Measurements from ENCODE around the gene MAMSTR.

Gene MAMSTR

DNA sequence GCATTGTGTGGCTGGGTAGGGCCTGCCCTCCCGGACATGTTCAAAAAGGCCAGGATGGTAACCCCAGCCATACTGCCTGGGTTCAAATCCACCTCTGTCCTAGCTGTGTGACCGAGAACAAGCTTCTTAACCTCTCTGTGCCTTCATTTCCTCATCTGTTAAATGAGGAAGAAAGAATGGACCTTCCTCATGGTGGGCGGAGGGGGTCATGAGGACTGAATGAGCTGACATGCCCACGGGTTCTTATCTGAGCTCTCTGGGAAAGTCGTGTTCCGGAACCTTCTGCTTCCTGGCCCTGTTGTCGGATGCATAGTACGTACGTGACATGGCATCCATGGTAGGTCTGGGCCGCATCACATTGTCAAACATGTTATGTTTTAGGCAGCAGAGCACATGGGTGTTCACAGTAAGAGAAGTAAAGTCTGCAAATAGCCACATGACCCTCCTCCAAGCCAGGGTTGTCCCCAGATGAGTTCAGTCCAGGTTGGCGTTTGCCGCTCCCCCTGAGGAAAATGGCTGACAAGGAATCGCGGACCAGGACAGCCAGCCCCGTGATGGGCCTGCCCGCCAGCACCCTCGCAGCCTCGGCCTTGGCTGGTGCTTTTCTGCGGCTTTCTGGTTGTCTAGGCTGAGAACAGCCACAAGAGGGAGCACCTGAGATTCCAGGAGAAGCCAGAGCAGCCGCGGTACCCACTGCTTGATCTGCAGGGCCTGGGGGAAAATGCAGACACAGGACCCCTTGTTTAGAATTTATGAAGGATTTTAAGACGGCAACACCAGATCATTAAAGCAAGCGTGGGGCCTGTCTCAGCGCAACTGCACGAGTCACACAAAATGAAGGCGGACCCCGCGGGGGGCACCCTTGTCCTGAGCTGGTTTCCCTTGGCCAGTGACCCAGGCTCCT, 44.4 kb downstream of the MAMSTR start:
- H3K4me3 Mint-ChIP-seq, result no peak overlapping the region
- DNase-seq (ENCODE audit: low spot score in 2 of 2) (peak; percentile 77 to 80), ATAC-seq (ENCODE audit: low read depth) (peak; percentile 97)
- H3K4me1 Mint-ChIP-seq, result peaks cover 6% of the 10 kb centered on the region
- H3K27me3 Mint-ChIP-seq, result peaks cover 3% of the 10 kb centered on the region
- no peaks in the 10 kb centered on the region for H3K9me3 Mint-ChIP-seq
- H3K36me3 Mint-ChIP-seq, result no peaks in the 10 kb centered on the region
- no peak overlapping the region for H3K27ac Mint-ChIP-seq

DNA sequence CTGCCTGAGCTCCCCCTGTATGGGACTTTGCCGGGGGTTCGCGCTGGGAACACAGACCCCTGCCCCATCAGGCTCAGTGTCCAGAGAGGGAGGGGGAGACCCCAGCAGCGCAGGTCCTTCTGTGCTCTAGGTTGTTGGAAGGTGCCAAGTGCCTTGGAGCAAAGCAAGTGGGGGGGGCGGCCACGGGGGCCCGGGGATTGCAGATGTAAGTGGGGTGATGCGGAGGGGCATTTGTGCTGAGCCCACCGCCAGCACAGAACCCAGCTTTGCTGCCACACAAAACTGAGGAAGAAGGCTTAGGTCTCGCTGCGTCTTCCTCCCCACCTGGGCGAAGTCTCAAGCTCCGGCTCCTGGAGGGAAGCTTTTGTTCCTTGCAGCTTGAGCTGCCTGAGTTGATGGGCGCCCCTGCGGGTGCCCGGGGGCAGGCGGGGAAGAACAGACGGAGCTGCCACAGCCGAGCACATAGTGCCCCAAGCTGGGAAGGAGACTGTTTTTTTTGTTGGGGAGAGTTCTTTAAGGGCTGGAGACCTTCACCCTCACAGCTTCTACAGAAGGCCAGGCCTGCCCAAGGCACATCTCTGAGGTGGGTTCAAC, 45.2 kb downstream of the MAMSTR start:
- peaks cover 5% of the 10 kb centered on the region for H3K9me3 Mint-ChIP-seq
- H3K27me3 Mint-ChIP-seq, result peaks cover 2% of the 10 kb centered on the region
- peaks cover 13% of the 10 kb centered on the region for H3K4me1 Mint-ChIP-seq
- DNase-seq (ENCODE audit: low spot score in 2 of 2) (no peak), ATAC-seq (ENCODE audit: low read depth) (no peak)
- no peak overlapping the region for H3K27ac Mint-ChIP-seq
- H3K36me3 Mint-ChIP-seq, result no peaks in the 10 kb centered on the region
- H3K4me3 Mint-ChIP-seq, result no peak overlapping the region

GRCh38 chr19:48673436-48674100, 46.0 kb downstream of the MAMSTR start:
- peaks cover 16% of the 10 kb centered on the region for H3K4me1 Mint-ChIP-seq
- H3K9me3 Mint-ChIP-seq, result peaks cover 8% of the 10 kb centered on the region
- no peak for ATAC-seq (ENCODE audit: low read depth)
- no peak overlapping the region for H3K27ac Mint-ChIP-seq
- peaks cover 2% of the 10 kb centered on the region for H3K27me3 Mint-ChIP-seq
- no peak overlapping the region for H3K4me3 Mint-ChIP-seq
- H3K36me3 Mint-ChIP-seq, result no peaks in the 10 kb centered on the region
- DNase-seq (ENCODE audit: low spot score in 2 of 2), result no peak

DNA sequence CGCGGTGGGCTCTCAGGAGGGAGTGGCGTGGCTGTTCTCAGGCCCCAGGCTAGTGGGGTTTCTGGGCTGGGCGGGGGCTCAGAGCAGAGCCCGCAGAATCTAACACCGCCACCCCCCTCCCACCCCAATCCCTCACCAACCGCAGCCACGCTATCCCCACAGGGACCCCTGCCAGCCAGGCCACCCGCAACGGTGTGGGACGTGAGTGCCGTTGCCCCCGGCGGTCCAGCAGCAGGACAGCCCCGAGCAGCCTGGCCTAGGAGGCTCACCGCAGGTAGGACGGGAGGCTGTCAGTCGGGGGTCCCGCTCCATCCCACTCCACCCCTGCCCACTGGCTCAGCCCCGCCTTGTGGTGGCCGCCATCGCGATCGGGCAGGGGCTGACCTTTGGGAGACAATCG, 46.5 kb downstream of the MAMSTR start, which contains the start of gene NTN5:
Gene NTN5, minus strand, starts transcription at position 24 of the 400 bp plus-strand sequence. CDS start 2,031 bp downstream, outside the sequence.
- DNase-seq (ENCODE audit: low spot score in 2 of 2) (no peak), ATAC-seq (ENCODE audit: low read depth) (no peak)
- no peaks in the 10 kb centered on the region for H3K36me3 Mint-ChIP-seq
- no peak within 1 kb of the TSS for H3K4me3 Mint-ChIP-seq
- peaks cover 16% of the 10 kb centered on the region for H3K4me1 Mint-ChIP-seq
- peaks cover 2% of the 10 kb centered on the region for H3K27me3 Mint-ChIP-seq
- H3K9me3 Mint-ChIP-seq, result peaks cover 8% of the 10 kb centered on the region
- no peak within 1 kb of the TSS for H3K27ac Mint-ChIP-seq

DNA sequence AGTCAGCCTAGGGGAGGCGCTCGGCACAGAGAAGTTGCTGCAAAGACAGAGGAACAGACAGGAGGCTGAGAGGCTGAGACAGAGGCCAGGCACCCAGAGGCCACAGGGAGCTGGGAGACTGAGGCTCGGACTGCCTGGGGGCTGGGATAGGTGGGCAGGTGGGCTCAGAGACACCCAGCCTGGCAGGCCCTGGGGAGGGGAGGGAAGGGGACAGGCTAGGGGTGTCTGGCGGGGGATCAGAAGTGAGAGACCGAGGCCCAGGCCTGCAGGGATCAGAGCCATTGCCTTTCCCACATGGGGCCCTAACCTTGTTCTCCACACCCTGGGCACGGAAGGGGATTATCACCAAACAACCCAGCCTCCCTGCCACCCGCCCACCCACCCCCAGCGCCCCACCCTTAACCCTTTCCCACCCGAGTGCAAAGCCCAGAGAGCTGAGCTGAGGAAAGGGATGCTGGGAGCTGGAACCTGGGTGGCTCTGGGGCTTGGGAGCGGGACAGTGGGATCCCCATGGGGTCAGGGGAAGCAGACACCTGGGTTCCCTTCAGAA, 48.0 kb downstream of the MAMSTR start:
- DNase-seq (ENCODE audit: low spot score in 2 of 2), result no peak
- Mint-ChIP-seq H3K27ac (no peak overlapping the region), H3K4me3 (no peak overlapping the region), H3K4me1 (peaks cover 16% of the 10 kb centered on the region), H3K36me3 (no peaks in the 10 kb centered on the region), H3K9me3 (peaks cover 8% of the 10 kb centered on the region), H3K27me3 (peaks cover 2% of the 10 kb centered on the region)
- ATAC-seq (ENCODE audit: low read depth), result no peak

DNA sequence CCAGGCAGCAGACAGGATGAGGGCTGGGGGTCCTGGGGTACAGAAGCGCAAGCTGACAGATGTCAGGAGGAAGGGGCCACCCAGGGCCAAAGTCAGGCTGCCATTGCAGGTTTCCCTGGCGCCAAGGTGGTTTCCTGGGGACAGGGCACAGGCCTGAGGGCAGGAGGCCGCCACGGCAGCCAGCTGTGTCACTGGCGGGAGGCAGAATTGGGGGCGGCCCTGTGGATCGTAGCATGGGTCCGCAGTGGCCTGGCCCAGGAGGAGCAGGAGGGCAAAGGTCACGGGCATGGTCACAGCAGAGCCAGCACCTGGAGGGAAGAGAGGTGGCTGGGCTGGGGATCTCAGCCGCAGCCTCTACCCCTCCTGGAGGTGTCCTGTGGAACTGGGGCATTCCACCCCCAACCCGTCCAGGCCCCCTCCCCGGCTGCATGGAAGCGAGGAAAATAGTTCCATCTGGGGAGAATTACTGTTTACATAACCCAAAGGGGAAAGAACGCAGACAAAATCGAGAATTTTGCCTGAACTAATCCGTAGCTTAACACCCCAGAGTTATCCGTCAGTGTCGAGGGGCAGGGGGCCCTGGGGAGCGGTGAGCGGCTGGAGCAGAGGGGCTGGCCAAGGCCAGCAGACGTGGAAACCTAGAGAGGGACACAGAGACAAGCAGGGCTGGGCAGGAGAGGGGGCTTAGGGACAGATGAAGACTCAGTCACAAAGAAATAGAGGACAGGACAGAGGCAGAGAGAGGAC, 48.7 kb downstream of the MAMSTR start:
- Mint-ChIP-seq H3K4me1 (peaks cover 16% of the 10 kb centered on the region), H3K4me3 (no peak overlapping the region), H3K27me3 (peaks cover 2% of the 10 kb centered on the region), H3K36me3 (no peaks in the 10 kb centered on the region), H3K27ac (no peak overlapping the region), H3K9me3 (peaks cover 8% of the 10 kb centered on the region)
- no peak for ATAC-seq (ENCODE audit: low read depth)
- no peak for DNase-seq (ENCODE audit: low spot score in 2 of 2)

- DNase-seq (ENCODE audit: low spot score in 2 of 2) (no peak), ATAC-seq (ENCODE audit: low read depth) (no peak)
- Mint-ChIP-seq H3K9me3 (peaks cover 8% of the 10 kb centered on the region), H3K4me3 (no peak overlapping the region), H3K27me3 (no peaks in the 10 kb centered on the region), H3K4me1 (peaks cover 12% of the 10 kb centered on the region), H3K27ac (peak overlapping the region; percentile 69), H3K36me3 (no peaks in the 10 kb centered on the region)
Measured at GRCh38 chr19:48669903-48670668, 49.4 kb downstream of the MAMSTR start.

GRCh38 chr19:48668761-48669160, 50.8 kb downstream of the MAMSTR start:
- peaks cover 8% of the 10 kb centered on the region for H3K9me3 Mint-ChIP-seq
- peaks cover 10% of the 10 kb centered on the region for H3K4me1 Mint-ChIP-seq
- DNase-seq (ENCODE audit: low spot score in 2 of 2) (no peak), ATAC-seq (ENCODE audit: low read depth) (no peak)
- H3K36me3 Mint-ChIP-seq, result no peaks in the 10 kb centered on the region
- H3K27ac Mint-ChIP-seq, result peak overlapping the region; percentile 15
- no peaks in the 10 kb centered on the region for H3K27me3 Mint-ChIP-seq
- no peak overlapping the region for H3K4me3 Mint-ChIP-seq

DNA sequence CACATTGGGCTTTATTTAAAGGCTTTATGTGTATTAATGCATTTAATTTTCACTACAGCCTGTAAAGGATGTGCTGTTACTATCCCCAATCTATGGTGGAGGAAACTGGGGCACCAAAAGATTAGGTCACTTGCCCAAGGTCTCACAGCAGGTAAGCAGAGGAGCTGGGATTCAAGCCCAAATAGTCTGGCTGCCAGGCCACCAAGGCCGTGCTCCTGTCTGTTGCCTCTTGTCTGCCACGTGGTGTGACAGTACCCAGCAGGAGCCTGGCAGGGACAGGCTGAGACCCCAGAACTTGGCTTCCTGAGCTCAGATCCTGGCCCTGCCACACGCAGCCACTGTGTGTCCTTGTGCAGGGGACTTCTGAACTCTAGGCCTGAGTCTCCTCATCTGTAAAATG, 51.2 kb downstream of the MAMSTR start:
- no peak for ATAC-seq (ENCODE audit: low read depth)
- Mint-ChIP-seq H3K4me3 (no peak overlapping the region), H3K27ac (no peak overlapping the region), H3K36me3 (no peaks in the 10 kb centered on the region), H3K4me1 (peaks cover 10% of the 10 kb centered on the region), H3K9me3 (peaks cover 8% of the 10 kb centered on the region), H3K27me3 (no peaks in the 10 kb centered on the region)
- no peak for DNase-seq (ENCODE audit: low spot score in 2 of 2)

DNA sequence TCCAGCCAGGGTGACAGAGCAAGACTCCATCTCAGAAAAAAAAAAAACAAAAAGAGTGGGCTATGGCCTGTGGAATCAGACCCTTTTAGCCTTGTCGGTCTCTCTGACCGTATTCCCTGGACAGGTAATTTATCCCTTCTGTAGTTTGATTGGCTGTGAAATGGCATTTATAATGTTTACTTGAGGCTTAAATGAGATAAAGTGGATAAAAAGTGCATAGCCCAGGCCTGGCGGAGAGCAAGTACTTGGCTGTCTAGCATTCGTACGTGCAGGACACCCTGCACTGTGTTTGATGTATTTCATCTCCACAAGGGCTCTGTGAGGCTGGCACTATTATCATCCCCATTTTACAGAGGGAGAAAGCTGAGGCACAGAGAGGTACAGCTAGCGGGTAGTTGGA, 53.7 kb downstream of the MAMSTR start:
- peaks cover 15% of the 10 kb centered on the region for H3K4me1 Mint-ChIP-seq
- no peaks in the 10 kb centered on the region for H3K27me3 Mint-ChIP-seq
- no peaks in the 10 kb centered on the region for H3K36me3 Mint-ChIP-seq
- ATAC-seq (ENCODE audit: low read depth), result no peak
- peaks cover 8% of the 10 kb centered on the region for H3K9me3 Mint-ChIP-seq
- DNase-seq (ENCODE audit: low spot score in 2 of 2), result no peak
- no peak overlapping the region for H3K27ac Mint-ChIP-seq
- H3K4me3 Mint-ChIP-seq, result no peak overlapping the region

GRCh38 chr19:48664476-48664875, 55.0 kb downstream of the MAMSTR start:
- no peak overlapping the region for H3K27ac Mint-ChIP-seq
- no peaks in the 10 kb centered on the region for H3K36me3 Mint-ChIP-seq
- ATAC-seq (ENCODE audit: low read depth) (no peak), DNase-seq (ENCODE audit: low spot score in 2 of 2) (no peak)
- H3K9me3 Mint-ChIP-seq, result peaks cover 4% of the 10 kb centered on the region
- no peak overlapping the region for H3K4me3 Mint-ChIP-seq
- peaks cover 11% of the 10 kb centered on the region for H3K4me1 Mint-ChIP-seq
- H3K27me3 Mint-ChIP-seq, result no peaks in the 10 kb centered on the region

DNA sequence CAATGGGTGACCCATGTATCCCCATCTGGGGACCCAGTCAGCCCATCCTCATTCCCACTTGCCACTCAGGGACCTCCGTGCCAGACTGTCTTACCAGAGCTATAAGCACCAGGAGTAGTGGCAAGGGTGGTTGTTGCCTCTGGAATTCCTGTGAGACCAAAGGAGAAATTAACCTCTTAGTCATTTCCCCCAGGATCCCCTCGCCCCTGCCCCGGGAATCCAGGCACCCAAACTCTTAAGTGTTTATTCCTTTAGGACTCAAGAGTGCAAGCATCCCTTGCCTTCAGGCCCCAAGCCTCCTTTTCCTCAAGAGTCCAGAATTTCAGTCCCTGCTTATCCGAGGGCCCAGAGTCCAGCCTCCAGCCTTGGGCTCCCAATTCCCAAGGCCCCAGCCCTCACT, 55.9 kb downstream of the MAMSTR start:
- no peaks in the 10 kb centered on the region for H3K36me3 Mint-ChIP-seq
- no peak overlapping the region for H3K27ac Mint-ChIP-seq
- H3K9me3 Mint-ChIP-seq, result no peaks in the 10 kb centered on the region
- H3K4me3 Mint-ChIP-seq, result no peak overlapping the region
- DNase-seq (ENCODE audit: low spot score in 2 of 2) (no peak), ATAC-seq (ENCODE audit: low read depth) (no peak)
- H3K4me1 Mint-ChIP-seq, result peaks cover 7% of the 10 kb centered on the region
- no peaks in the 10 kb centered on the region for H3K27me3 Mint-ChIP-seq
